HG02870 (cell line): ENCODE data around the gene CENPB.
"Not testable (repeated sequence)": the region's sequence is repeated elsewhere in the genome, so short reads cannot be mapped to it uniquely, and the experiment has no call there.

Experiments used
- ATAC-seq: cut with Tn5 transposase; IDR thresholded peaks from one replicate; pipeline ENCODE4 v1.9.1; 2021; ENCODE audit warnings: mild to moderate bottlenecking, moderate library complexity; ENCODE audit not compliant: unreplicated experiment

The CENPB gene

GRCh38 chr20:3789201-3789600 is 2.7 kb upstream of the CENPB start:
- not testable (repeated sequence) for ATAC-seq

- ATAC-seq: no peak
These were observed 2.2 kb upstream of the CENPB start for GRCh38 chr20:3788685-3789155.

GRCh38 chr20:3787324-3788014 is 929 bp upstream of the CENPB start:
- no peak for ATAC-seq

DNA sequence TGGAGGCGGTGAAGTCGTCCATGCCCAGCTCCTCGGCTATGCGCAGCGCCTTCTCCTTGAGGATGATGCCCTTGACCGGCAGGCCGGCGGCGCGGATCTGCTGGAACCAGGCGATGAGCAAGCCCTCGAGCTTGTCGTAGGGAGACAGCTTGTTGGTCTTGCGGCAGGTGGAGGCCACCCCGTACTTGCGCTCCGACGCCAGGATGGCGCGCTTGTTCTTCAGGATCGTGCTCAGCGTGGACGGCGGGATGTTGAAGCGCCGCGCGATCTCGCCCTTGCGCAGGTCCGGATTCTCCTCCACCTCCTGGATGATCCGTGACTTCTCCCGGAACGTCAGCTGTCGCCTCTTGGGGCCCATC is 435 bp downstream of the CENPB start:
- peak; percentile 8 for ATAC-seq

- no peak for ATAC-seq
These were observed 1.1 kb downstream of the CENPB start for GRCh38 chr20:3785240-3786125.

DNA sequence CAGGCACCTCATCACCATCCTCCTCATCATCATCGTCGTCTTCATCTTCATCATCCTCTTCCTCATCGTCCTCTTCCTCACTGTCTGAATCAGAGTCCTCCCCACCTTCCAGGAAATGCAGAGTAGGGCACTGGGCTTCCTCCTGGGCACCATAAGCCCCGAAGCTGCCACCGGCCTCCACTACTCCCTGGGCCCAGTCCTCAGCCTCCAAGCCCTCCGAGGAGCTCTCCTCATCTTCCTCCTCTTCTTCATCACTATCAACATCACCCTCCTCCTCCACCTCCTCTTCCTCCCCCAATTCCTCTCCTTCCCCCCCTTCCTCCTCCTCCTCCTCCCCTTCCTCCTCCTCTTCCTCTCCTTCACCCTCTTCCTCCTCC is 1.7 kb downstream of the CENPB start:
- ATAC-seq: no peak

GRCh38 chr20:3784216-3784853 is 2.2 kb downstream of the CENPB start:
- no peak for ATAC-seq

DNA sequence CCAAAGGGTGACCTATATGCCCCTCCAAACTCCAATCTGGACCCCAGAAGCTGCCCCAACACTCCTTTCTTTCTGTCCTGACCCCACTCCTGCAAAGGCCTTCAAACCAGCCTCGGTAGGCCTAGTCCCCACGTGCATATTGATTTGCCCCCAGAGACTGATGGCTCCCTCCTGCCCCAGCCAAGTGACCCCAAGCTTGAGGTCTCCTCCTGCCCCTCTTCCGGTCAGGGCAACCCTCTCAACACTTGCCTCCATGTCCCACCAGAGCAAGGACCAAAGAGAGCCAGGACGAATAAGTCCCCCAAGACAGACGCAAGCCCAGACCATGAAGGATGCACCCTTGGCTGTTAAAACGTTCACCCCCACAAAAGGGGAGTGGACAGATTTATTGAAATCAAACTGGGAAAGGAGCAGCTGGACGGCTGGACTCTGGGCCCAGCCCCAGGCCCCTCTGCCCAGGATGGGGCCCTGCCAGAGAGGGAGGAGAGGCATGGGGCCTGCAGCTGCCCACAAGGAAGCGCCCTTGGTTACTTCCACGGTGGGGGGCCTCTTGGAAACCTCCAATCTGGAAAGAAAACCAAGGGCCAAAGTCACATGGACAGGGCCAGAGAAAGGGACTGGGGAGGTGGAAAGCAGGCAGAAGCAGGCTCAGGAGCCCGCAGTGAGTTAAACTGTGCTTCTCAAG is 2.9 kb downstream of the CENPB start:
- no peak for ATAC-seq

- no peak for ATAC-seq
These were observed 3.5 kb downstream of the CENPB start for GRCh38 chr20:3783068-3783489.

DNA sequence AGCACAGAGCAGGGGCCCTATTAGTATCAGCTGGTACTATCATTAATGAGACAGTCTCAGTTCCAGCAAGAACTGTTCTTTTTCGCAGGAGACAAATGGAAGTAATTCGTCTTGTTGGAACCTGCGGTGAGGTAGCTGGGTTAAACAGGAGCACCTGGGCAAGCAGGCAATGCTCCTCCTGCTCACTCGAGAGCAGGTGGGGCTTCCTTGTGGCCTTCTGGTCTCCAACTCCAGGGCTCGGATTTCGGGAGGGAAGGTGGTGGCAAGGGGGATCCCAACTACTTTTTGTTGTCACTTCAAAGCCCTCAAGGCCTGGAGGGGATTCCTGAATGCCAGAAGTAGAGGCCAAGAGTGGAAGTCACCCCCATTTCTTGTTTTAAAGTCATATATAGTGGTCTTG is 3.9 kb downstream of the CENPB start:
- no peak for ATAC-seq

- no peak for ATAC-seq
These were observed 5.2 kb downstream of the CENPB start, which contains the start of gene SPEF1 for GRCh38 chr20:3781153-3781910. SPEF1 (minus strand) TSS chr20:3781448; CDS start chr20:3781287, 161 bp downstream.

- no peak for ATAC-seq
These were observed 7.6 kb downstream of the CENPB start for GRCh38 chr20:3778976-3779375.

DNA sequence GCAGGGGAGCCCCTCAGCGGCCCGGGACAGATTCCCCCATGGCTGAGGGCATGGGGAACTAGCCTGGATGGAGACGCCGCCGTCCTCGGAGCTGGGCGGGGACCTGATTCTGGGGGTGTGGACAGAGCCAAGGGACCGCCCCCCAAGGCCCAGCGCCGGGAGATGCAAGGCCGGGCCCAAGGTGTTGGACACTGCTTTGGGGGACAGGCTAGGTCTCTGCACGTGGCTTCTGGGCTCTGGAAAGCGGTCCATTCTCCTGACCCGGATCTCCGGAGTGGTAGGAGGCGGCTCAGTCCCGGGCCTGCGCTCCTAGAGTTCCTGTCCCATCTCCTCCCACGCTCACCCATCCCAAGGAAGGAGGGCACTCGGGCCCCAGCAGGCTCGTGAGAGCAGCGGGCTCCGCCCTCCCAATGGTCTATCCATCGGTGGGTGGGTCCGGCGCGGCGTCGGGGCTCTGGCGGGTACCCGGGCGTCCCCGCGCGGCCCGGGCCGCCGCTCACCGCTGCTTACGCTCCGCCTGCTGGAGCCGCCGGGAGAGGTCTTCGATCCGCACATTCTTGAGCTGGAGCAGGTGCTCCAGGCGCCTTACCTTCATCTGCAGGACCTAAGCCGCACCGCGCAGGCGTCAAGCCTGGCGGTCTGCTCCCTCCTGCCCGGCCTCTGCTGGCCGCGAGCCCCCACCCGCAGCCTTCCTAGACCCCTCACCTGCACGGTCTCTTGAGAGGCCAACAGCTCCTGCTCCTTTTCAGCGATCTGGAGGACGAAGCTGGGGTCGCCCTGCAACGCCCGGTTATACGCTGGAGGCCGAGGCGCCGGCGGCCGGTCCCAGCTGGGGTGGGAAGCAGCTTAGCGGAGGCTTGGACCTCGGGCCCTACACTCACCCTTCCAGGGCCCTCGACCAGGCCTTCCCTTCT is 8.6 kb downstream of the CENPB start:
- ATAC-seq: no peak

GRCh38 chr20:3777381-3777715 is 9.2 kb downstream of the CENPB start:
- ATAC-seq: no peak

DNA sequence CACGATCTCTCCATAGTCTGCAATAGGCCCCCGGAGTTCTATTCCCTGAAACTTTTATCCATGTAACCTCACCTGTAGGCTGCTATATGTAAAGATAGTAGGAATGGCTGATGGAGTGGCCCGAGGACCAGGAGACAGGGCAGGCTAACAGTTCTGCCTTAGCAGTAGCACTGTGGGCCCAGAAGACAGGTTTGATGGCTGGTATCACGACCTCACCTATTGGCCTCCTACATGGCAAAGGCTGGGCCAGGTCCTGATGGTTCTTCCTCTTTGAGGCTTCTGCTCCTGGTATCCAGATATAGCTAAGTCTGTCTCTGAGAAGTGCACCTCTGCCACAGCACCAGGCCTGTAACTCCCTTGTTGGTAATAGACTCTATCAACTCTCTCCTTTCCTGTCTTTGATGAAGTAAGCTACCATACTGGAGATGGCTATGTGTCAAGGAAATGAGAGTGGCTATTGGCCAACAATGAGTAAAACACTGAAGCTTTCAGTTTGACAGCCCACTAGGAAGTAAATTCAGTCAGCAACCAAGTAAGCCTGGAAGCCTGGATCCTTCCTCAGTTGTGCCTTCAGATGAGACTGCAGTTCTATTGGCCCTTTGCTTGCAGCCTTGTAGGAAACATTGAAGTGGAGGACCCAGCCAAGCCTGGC is 11.0 kb downstream of the CENPB start:
- no peak for ATAC-seq

DNA sequence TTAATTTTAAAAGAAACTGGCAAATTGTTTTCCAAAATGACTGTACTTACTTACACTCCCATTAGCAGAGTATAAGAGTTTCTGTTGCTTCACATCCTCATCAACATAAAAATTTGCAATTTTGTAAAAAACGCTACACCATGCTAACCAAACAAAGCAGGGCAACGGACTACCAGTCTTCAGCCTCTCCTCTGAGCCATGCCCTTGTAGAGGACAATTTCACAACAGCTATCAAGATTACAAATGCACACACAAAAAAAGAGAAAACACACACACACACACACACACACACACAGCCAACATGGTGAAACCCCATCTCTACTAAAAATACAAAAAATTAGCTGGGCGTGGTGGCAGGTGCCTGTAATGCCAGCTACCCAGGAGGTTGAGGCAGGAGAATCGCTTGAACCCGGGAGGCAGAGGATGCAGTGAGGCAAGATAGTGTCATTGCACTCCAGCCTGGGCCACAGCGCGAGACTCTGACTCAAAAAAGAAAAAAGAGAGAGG is 14.9 kb downstream of the CENPB start:
- ATAC-seq: no peak

GRCh38 chr20:3768342-3769130 is 18.0 kb downstream of the CENPB start:
- ATAC-seq: peak; percentile 30
